ENCODE measurements around the gene ARPIN.
"Not testable (repeated sequence)": the region's sequence is repeated elsewhere in the genome, so short reads cannot be mapped to it uniquely, and the experiment has no call there.

The ARPIN gene

GRCh38 chr15:89860431-89860830 is 52.3 kb downstream of the ARPIN start:
- no peak for DNase-seq (ENCODE audit: extremely low read depth, low read depth)
- TF ChIP-seq, protein P1, sequence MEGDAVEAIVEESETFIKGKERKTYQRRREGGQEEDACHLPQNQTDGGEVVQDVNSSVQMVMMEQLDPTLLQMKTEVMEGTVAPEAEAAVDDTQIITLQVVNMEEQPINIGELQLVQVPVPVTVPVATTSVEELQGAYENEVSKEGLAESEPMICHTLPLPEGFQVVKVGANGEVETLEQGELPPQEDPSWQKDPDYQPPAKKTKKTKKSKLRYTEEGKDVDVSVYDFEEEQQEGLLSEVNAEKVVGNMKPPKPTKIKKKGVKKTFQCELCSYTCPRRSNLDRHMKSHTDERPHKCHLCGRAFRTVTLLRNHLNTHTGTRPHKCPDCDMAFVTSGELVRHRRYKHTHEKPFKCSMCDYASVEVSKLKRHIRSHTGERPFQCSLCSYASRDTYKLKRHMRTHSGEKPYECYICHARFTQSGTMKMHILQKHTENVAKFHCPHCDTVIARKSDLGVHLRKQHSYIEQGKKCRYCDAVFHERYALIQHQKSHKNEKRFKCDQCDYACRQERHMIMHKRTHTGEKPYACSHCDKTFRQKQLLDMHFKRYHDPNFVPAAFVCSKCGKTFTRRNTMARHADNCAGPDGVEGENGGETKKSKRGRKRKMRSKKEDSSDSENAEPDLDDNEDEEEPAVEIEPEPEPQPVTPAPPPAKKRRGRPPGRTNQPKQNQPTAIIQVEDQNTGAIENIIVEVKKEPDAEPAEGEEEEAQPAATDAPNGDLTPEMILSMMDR (IDR thresholded peaks at IDR 0.05; ENCODE audit: low read depth, low read length): no peak

DNA sequence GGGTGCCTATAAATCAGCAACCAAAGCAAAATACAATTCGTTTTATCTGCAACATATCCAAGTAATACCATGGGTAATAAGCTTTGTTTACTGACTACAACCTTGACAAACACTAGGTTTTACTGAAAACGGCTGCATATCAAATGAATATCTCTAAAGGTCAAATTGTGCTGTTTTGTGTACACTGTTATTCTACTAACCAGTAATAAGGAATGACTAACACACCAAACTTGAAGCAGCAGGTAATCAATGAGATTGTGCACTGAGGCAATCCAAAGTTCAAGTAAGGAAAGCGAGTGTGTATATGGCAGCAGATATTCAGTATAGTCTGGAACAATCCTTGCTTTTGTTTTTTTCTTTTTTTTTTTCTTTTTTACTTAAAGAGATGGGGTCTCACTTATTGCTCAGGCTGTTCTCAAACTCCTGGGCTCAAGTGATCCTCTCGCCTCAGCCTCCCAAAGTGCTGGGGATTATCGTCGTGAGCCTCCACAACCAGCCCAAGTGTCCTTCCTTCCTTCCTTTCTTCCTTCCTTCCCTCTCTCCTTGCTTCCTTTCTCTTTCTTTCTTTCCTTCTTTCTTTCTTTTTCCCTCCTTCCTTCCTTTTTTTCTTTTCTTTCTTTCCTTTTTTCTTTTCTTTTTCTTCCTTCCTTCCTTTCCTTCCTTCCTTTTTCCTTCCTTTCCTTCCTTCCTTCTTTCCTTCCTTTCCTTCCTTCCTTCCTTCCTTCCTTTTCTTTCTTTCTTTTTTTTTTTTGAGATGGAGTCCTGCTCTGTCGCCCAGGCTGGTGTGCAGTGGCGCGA is 53.9 kb downstream of the ARPIN start:
- no peak for DNase-seq (ENCODE audit: extremely low read depth, low read depth)
- TF ChIP-seq, protein P1 (IDR thresholded peaks at IDR 0.05; ENCODE audit: low read depth, low read length): no peak

DNA sequence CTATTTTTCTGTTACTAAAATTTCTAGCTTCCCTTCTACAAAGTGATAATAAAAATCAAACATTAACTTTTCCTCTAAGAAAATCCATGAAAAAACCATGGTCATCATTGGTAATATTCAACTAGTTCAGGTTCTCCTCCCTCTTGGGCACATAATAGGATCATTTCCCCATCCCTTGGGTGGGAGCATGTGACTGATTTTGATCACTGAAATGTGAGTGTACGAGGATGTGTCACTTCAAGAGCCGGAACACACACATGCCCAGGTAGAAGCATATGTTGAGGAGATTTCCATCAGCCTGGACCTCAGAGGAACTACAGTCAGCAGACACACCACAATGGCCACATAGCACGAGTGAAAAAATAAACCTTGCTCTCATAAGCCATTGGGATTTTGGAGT is 55.1 kb downstream of the ARPIN start:
- DNase-seq (ENCODE audit: extremely low read depth, low read depth): no peak

GRCh38 chr15:89855948-89856347 is 56.8 kb downstream of the ARPIN start:
- no peak for DNase-seq (ENCODE audit: extremely low read depth, low read depth)
- TF ChIP-seq, protein P1 (IDR thresholded peaks at IDR 0.05; ENCODE audit: low read depth, low read length): no peak

More for the DNA sequence above, 55.1 kb downstream of the ARPIN start:
- TF ChIP-seq, protein P1 (IDR thresholded peaks at IDR 0.05; ENCODE audit: low read depth, low read length): no peak

GRCh38 chr15:89854863-89855262 is 57.9 kb downstream of the ARPIN start:
- DNase-seq (ENCODE audit: extremely low read depth, low read depth): not testable (repeated sequence)

DNA sequence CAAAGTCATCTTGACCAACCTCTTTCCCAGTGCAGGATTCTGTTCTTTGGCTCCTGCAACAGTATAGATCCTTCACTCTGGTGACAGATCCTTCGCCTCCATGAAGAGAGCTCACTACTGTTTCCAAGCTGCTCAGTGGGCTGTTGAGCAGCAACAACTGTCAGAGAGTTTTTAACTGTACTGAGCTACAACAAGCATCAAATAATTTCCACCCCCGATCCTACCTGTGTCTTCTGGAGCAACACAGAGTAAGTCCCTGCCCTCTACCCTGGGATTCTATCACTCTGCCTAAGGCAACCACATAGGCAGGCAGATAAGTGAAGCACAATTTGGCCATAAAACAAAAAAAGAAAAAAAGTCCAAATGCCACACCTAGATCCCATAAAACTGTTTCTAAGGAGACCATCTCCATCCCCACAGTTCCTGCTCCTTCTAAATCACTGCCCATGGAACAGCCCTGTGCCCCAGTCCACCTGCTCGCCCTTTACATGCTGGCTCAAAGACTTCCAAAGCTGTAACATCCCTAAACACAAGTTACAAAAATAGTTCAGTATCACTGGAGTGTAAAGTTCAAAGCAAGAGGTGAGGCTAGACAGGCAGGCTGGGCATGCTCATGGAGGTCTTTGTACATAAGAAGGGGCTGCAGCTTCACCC is 60.3 kb downstream of the ARPIN start:
- TF ChIP-seq, protein P1 (IDR thresholded peaks at IDR 0.05; ENCODE audit: low read depth, low read length): no peak
- DNase-seq (ENCODE audit: extremely low read depth, low read depth): no peak

- TF ChIP-seq, protein P1 (IDR thresholded peaks at IDR 0.05; ENCODE audit: low read depth, low read length): no peak
- no peak for DNase-seq (ENCODE audit: extremely low read depth, low read depth)
These were observed 60.9 kb downstream of the ARPIN start for GRCh38 chr15:89851673-89852341.

Measured in AG09319 (cell line).